DMS 273 (cell line): ENCODE data around the gene HOXD8.

Source experiments
- DNase-seq: peaks from one replicate; lab custom pipeline; 2025; ENCODE audit not compliant: unreplicated experiment; lab: John Stamatoyannopoulos, UW

HOXD8 gene

GRCh38 chr2:176090862-176091261 lies 38.6 kb upstream of the HOXD8 start:
- no peak for DNase-seq

- no peak for DNase-seq
These were observed 37.9 kb upstream of the HOXD8 start for GRCh38 chr2:176091329-176092258.

- peak; percentile 80 for DNase-seq
These were observed 37.0 kb upstream of the HOXD8 start, which contains the start of gene HOXD13 for GRCh38 chr2:176092270-176093144. Gene HOXD13 (plus strand): TSS chr2:176092721. CDS start chr2:176092891, 170 bp downstream.

- DNase-seq, result peak; percentile 81
These were observed 36.2 kb upstream of the HOXD8 start for GRCh38 chr2:176093145-176093897.

- no peak for DNase-seq
These were observed 35.6 kb upstream of the HOXD8 start for GRCh38 chr2:176093898-176094249.

- DNase-seq, result peak; percentile 44
These were observed 35.2 kb upstream of the HOXD8 start for GRCh38 chr2:176094349-176094748.

GRCh38 chr2:176095421-176095820 lies 34.1 kb upstream of the HOXD8 start:
- no peak for DNase-seq

- no peak for DNase-seq
These were observed 33.1 kb upstream of the HOXD8 start for GRCh38 chr2:176096243-176096985.

- peak; percentile 95 for DNase-seq
These were observed 32.3 kb upstream of the HOXD8 start for GRCh38 chr2:176096986-176097819.

- DNase-seq, result no peak
These were observed 31.6 kb upstream of the HOXD8 start for GRCh38 chr2:176097820-176098365.

- DNase-seq, result peak; percentile 43
These were observed 30.9 kb upstream of the HOXD8 start for GRCh38 chr2:176098366-176099158.

- no peak for DNase-seq
These were observed 30.3 kb upstream of the HOXD8 start for GRCh38 chr2:176099159-176099727.

- no peak for DNase-seq
These were observed 29.6 kb upstream of the HOXD8 start, which contains the start of gene HOXD12 for GRCh38 chr2:176099728-176100546. Gene HOXD12 (plus strand): TSS chr2:176099795. CDS start chr2:176099802, 7 bp downstream.

GRCh38 chr2:176100547-176101140 lies 28.9 kb upstream of the HOXD8 start:
- no peak for DNase-seq

GRCh38 chr2:176101216-176101830 lies 28.2 kb upstream of the HOXD8 start:
- no peak for DNase-seq

- no peak for DNase-seq
These were observed 27.7 kb upstream of the HOXD8 start for GRCh38 chr2:176101842-176102241.
